AG10803 (cell line): Measurements from ENCODE around the gene HOXB3.

ENCODE experiments used
- DNase-seq: peaks from one replicate; pipeline ENCODE4 v3.0.0; 2010; ENCODE audit warnings: low read depth
- H3K4me3 ChIP-seq: 2 replicates; pipeline ENCODE4 v1.5.1; 2011; ENCODE audit warnings: mild to moderate bottlenecking, low read length, control low read depth
- CTCF ChIP-seq: conservative IDR thresholded peaks from 2 replicates; pipeline ENCODE4 v1.5.1; 2011; ENCODE audit warnings: mild to moderate bottlenecking, low read length, control low read depth, inconsistent platforms

HOXB3 gene

DNA sequence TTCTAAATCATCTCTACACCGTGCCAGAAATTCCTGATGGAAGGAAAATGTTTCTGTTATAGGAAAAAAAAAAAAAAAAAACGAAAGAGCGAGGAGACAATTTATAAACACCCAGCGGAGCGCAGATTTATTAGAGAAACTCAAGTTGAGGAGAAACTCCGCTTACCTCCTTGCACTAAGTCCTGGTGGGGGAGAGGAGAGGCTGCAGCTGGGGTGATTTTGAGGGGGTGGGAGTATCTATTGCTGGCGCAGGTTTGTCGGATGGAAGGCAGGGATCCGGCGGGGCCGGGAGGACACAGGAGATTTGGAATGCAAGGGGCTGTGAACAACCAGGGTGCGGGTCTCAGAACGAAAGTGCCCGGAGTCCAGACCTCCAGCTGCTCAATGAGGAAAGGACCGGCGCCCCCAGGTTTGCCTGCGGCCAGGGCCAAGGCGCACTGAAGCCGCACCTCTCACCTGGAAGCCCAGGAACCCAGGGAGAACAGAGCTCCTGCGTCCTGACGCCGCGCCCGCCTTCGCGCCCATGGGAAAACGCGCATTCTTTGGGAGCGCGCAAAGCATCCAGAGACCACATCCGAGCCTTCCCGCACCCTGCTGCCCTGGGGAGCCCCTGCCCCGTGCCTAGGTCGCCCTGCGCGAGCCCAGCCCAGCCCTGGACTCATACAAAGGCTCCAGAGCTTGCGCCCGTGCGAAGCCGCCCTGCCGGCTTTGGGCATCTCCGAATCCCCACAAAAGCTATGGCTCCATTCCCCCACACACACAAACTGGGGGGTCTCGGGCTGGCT lies 27.6 kb upstream of the HOXB3 start:
- DNase-seq = no peak
- H3K4me3 ChIP-seq = no peak overlapping the region
- TF ChIP-seq CTCF = no peak

DNA sequence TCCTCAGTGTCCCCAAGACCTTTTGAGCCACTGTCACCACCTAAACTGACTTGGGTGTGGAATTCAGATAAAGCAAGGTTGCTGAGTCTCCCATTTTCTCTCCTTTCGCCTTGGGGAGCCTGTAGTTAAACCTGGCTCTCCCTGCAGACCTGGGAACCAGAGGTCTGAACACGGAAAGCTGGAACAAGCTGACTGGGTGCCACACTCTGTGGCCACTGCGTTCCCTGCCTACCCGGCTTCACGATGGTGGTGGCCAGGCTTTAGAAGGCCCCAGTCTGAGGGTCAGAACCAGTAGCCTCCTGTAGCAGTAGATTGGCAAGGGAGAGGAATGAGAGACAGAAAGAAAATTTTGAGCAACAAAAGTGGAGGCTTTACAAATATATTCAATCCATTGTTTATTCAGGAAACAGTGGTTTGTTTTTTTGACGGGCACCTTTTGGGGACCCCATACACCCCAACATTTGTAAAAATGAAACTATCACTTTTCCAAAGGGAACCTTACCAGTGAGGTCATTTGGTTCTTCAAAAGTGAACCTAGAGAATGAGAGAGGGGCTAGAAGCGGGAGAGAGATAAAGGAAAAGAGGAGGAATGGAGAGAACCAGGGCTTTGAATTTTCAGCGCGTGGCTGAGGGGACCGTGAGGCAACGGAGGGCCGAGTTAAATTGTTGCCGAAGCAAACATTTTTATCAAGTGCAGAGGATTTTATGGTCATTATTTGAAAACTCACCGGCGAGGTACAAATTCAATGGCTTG lies 26.9 kb upstream of the HOXB3 start:
- no peak for DNase-seq
- no peak for TF ChIP-seq CTCF
- no peak overlapping the region for H3K4me3 ChIP-seq

DNA sequence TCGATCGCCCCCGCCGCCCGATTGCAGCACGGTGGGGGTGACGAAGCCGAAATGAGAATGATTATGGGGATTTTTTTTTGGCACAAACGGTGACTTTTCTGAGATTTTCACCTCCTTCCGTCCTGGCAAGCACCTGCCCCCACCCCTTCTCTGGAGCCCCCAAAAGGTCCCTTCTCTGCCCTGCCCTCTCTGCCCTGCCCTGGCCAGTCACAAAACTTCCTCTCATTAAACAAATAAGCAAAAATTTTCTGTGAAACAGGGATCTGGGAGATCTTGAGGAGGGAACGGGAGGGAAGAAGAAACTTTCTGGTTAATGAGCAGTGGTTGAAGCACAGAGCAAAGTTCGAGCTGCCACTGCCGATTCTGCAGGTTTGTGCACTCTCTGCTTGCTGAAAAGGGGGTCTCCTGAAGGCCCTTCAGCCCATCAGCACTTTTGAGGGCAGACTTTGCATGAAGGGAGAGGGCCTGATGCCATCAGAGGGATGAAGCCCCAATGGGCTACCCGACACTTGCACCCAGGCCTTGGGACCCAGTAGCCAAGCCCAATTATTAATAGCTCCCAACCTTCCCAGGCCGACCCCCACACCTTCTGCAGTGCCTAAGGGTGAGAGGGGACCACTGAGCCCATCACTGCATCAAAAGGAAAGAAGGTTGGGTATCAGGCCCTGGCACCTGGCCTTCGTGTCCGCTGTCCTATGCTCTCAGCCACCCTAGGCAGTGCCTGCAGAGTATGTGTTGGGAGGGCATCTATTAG lies 26.1 kb upstream of the HOXB3 start:
- DNase-seq = no peak
- H3K4me3 ChIP-seq = no peak overlapping the region
- TF ChIP-seq CTCF = no peak

GRCh38 chr17:48615047-48615962 lies 25.3 kb upstream of the HOXB3 start, which contains the start of gene HOXB8:
Gene HOXB8 (minus strand): TSS chr17:48615292. CDS start chr17:48614704, 588 bp downstream.
- peak within 1 kb of the TSS; percentile 67 for H3K4me3 ChIP-seq
- no peak for TF ChIP-seq CTCF
- DNase-seq = peak; percentile 32

GRCh38 chr17:48613862-48614694 lies 24.0 kb upstream of the HOXB3 start:
- no peak for DNase-seq
- TF ChIP-seq CTCF = no peak
- peak overlapping the region; percentile 67 for H3K4me3 ChIP-seq
